HEK293T (cell line): Measurements from ENCODE around the gene CTU1.

Experiments
- CTCF ChIA-PET: fragments of 350-600 bp; formaldehyde crosslinking; extraction: SDS; loops from one replicate; lab custom pipeline; 2021; ENCODE audit warnings: antibody characterized with exemption, inconsistent platforms; lab: Yijun Ruan, JAX
- POLR2A ChIA-PET: fragments of 350-600 bp; formaldehyde crosslinking; extraction: SDS; loops from one replicate; lab custom pipeline; 2020; ENCODE audit warnings: antibody characterized with exemption, inconsistent platforms; lab: Yijun Ruan, JAX
- DNase-seq: peaks from one replicate; pipeline ENCODE4 v3.0.0; 2012; ENCODE audit warnings: mixed read lengths; ENCODE audit errors: extremely low spot score
- ARNT ChIP-seq: fragments of 450-650 bp; IDR thresholded peaks from 2 replicates; pipeline ENCODE4 v1.6.1; 2017; ENCODE audit warnings: mild to moderate bottlenecking
- BHLHE40 ChIP-seq: fragments of 450-650 bp; IDR thresholded peaks from 2 replicates; pipeline ENCODE4 v1.6.1; 2016; ENCODE audit warnings: mild to moderate bottlenecking, moderate library complexity, borderline replicate concordance
- CTBP1 ChIP-seq: fragments of 450-650 bp; IDR thresholded peaks from 2 replicates; pipeline ENCODE4 v1.6.1; 2016; ENCODE audit warnings: borderline replicate concordance
- ELF4 ChIP-seq: fragments of 450-650 bp; IDR thresholded peaks from 2 replicates; pipeline ENCODE4 v1.6.1; 2017; ENCODE audit warnings: antibody characterized with exemption
- FOXA1 ChIP-seq: fragments of 450-650 bp; IDR thresholded peaks from 2 replicates; pipeline ENCODE4 v1.6.1; 2016; ENCODE audit warnings: mild to moderate bottlenecking
- FOXK2 ChIP-seq: fragments of 450-650 bp; IDR thresholded peaks from 2 replicates; pipeline ENCODE4 v1.6.1; 2016; ENCODE audit warnings: mild to moderate bottlenecking
- FOXM1 ChIP-seq: fragments of 450-650 bp; IDR thresholded peaks from 2 replicates; pipeline ENCODE4 v1.6.1; 2017; ENCODE audit warnings: mild to moderate bottlenecking, borderline replicate concordance
- HDGF ChIP-seq: fragments of 450-650 bp; IDR thresholded peaks from 2 replicates; pipeline ENCODE4 v1.6.1; 2017; ENCODE audit warnings: antibody characterized with exemption, borderline replicate concordance
- L3MBTL2 ChIP-seq: fragments of 450-650 bp; conservative IDR thresholded peaks from 2 replicates; pipeline ENCODE4 v1.6.1; 2016; ENCODE audit warnings: mild to moderate bottlenecking
- LEF1 ChIP-seq: fragments of 450-650 bp; IDR thresholded peaks from 2 replicates; pipeline ENCODE4 v1.6.1; 2017; ENCODE audit warnings: mild to moderate bottlenecking, borderline replicate concordance
- NFRKB ChIP-seq: fragments of 450-650 bp; IDR thresholded peaks from 2 replicates; pipeline ENCODE4 v1.6.1; 2016; ENCODE audit warnings: mild to moderate bottlenecking, moderate library complexity
- SP1 ChIP-seq: fragments of 450-650 bp; IDR thresholded peaks from 2 replicates; pipeline ENCODE4 v1.6.1; 2017
- SUZ12 ChIP-seq: fragments of 450-650 bp; IDR thresholded peaks from 2 replicates; pipeline ENCODE4 v1.6.1; 2016; ENCODE audit warnings: mild to moderate bottlenecking
- TARDBP ChIP-seq: fragments of 450-650 bp; IDR thresholded peaks from 2 replicates; pipeline ENCODE4 v1.6.1; 2016
- ZNF384 ChIP-seq: fragments of 450-650 bp; IDR thresholded peaks from 2 replicates; pipeline ENCODE4 v1.6.1; 2016
- TF ChIP-seq, protein P1 (sequence below): fragments of 450-650 bp; IDR thresholded peaks from 2 replicates; pipeline ENCODE4 v1.6.1; 2016

The CTU1 gene

DNA sequence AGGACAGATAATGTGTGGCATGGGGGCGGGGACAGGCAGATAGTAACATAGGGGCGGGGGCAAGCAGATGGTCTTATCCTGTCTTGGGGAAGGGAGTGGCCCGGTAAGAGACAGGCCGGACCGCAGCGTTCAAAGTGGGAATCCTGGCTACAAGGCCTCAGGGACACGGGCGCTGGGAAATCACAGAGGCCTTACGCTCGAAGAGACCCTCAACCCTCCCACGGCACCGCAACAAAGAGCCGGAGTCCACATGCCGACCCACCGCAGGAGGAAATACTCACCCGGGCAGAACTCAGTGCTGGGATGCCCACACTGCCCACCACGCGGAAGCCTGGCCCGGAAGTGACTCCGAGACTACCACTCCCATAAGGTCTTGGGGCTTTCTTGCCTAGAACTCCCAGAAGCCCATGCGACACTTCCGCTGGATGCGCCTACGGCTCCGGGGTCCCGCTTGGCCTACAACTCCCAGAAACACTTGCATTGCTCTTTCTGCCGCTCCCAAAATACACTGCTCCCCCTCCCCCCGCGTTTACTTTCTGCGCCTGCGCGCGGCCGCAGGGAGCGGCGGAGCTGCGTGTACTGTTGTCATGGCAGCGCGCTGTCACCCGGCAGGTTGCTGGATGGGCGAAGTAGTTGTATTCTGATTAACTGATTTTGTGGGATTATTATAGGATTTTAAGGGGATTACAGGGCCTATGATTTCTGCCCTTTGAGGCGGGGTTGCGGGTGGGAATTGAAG is at the start of gene CTU1:
Gene CTU1, minus strand, starts transcription at position 344 of the 739 bp plus-strand sequence. CDS start 3,840 bp downstream, outside the sequence.
- peak; percentile 96 for DNase-seq
- CTCF ChIA-PET, result interaction anchor here (0.9 kb wide), 1 partner anchor 92 kb away, joined by 3 read pairs; no protein-coding TSS in a partner anchor
- POLR2A ChIA-PET, result interaction anchor here (1.0 kb wide), 1 partner anchor 303 kb away, joined by 3 read pairs; no protein-coding TSS in a partner anchor
- TF ChIP-seq SUZ12 (peak; percentile 71), FOXK2 (no peak), ELF4 (peak; percentile 94), ARNT (no peak), L3MBTL2 (no peak)
- TF ChIP-seq, protein P1, sequence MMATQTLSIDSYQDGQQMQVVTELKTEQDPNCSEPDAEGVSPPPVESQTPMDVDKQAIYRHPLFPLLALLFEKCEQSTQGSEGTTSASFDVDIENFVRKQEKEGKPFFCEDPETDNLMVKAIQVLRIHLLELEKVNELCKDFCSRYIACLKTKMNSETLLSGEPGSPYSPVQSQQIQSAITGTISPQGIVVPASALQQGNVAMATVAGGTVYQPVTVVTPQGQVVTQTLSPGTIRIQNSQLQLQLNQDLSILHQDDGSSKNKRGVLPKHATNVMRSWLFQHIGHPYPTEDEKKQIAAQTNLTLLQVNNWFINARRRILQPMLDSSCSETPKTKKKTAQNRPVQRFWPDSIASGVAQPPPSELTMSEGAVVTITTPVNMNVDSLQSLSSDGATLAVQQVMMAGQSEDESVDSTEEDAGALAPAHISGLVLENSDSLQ, result peak; percentile 75

DNA sequence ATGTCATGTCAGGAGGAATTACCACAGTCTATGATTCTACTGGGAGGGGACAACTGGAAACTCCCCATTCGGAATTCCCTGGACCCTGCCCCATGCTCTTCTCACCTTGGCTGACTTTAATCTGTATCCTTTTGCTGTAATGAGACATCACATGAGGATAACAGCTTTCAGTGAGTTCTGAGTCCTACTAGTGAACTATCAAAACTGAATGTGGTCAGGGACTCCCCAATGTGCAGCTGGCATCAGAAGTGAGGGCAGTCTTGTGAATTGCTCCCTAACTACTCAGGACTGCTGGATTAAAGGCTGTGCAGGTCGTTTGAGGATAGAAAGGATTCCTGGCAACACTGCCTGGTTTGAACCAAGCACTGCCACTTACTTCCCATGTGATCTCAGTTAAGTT is 49.1 kb upstream of the CTU1 start:
- POLR2A ChIA-PET, result no interaction called here
- TF ChIP-seq HDGF, result no peak
- TF ChIP-seq TARDBP, result no peak
- no peak for TF ChIP-seq FOXK2
- no peak for TF ChIP-seq BHLHE40
- no peak for TF ChIP-seq ELF4
- no peak for TF ChIP-seq SUZ12
- no peak for TF ChIP-seq FOXA1
- TF ChIP-seq ARNT, result no peak
- no peak for TF ChIP-seq NFRKB
- TF ChIP-seq L3MBTL2, result no peak
- no peak for TF ChIP-seq CTBP1
- TF ChIP-seq, protein P1, result no peak
- no peak for TF ChIP-seq LEF1
- TF ChIP-seq FOXM1, result no peak
- no peak for TF ChIP-seq ZNF384
- TF ChIP-seq SP1, result no peak
- no peak for DNase-seq
- CTCF ChIA-PET, result interaction anchor here (1.1 kb wide), 1 partner anchor 102 kb away, joined by 4 read pairs; no protein-coding TSS in a partner anchor

DNA sequence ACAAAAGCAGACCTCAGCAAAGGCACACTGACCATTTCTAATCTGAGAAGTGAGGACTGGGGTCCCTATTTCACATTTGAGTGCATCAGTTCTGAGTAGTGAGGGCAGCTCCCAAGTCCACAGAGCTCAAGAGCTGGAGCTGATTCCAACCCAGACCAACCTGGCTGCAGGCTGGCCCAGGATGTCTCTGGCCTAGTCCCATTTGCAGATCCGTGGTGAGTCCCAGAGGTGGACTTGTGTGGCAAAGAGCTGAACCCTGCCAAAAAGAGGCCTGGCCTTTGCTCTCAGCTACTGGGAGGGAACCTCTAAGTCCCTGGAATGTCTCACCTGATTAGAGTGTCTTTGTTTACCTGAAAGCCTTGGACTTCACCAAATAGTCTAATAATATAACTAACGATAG is 48.5 kb upstream of the CTU1 start:
- ChIA-PET POLR2A (no interaction called here), CTCF (interaction anchor here (0.6 to 0.7 kb wide), 2 partner anchors 103 to 113 kb away, joined by 3 read pairs; no protein-coding TSS in a partner anchor)
- no peak for TF ChIP-seq CTBP1
- no peak for DNase-seq

DNA sequence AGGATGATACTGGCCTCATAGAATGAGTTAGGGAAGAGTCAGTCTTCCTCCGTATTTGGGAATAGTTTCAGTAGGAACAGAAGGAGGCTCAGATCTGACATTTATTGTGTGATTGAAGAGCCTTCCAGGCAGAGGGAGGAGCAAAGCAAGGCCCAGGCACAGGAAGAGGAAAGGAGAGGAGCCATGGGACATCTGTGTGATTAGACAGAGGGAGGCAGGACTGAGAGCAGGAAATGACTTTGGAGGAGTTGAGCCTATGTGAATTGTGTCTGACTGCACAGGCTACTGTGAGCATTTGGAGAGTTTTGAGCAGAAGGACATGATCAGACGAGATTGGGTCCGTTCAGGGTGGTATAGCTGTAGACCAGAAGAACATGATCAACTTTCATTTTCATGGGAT is 42.4 kb upstream of the CTU1 start:
- TF ChIP-seq LEF1 (no peak), ELF4 (no peak), HDGF (no peak), BHLHE40 (no peak), FOXM1 (no peak), L3MBTL2 (no peak), CTBP1 (no peak), ARNT (no peak), NFRKB (no peak), ZNF384 (no peak), TARDBP (no peak), FOXK2 (no peak)
- TF ChIP-seq, protein P1, result no peak
- CTCF ChIA-PET, result no interaction called here
- POLR2A ChIA-PET, result no interaction called here
- no peak for DNase-seq

DNA sequence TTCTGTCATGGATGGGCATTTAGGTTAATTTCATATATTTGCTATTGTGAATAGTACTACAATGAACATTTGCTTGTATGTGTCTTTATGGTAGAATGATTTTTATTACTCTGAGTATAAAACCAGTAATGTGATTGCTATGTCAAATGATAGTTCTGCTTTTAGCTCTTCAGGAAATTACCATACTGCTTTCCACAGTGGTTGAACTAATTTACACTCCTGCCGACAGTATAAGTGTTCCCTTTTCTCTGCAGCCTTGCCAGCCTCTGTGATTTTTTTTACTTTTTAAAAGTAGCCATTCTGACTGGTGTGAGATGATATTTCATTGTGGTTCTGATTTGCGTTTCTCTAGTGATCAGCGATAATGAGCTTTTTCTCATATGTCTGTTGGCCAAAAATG is 40.4 kb upstream of the CTU1 start:
- no peak for TF ChIP-seq SP1
- no peak for TF ChIP-seq L3MBTL2
- TF ChIP-seq FOXK2, result no peak
- no peak for TF ChIP-seq ARNT
- no peak for TF ChIP-seq BHLHE40
- no peak for TF ChIP-seq ZNF384
- no peak for TF ChIP-seq CTBP1
- TF ChIP-seq FOXA1, result no peak
- TF ChIP-seq ELF4, result no peak
- TF ChIP-seq LEF1, result no peak
- TF ChIP-seq NFRKB, result no peak
- TF ChIP-seq, protein P1, result no peak
- no peak for TF ChIP-seq SUZ12
- TF ChIP-seq FOXM1, result no peak
- no peak for TF ChIP-seq HDGF
- TF ChIP-seq TARDBP, result no peak
- POLR2A ChIA-PET, result no interaction called here
- DNase-seq, result no peak
- CTCF ChIA-PET, result no interaction called here

DNA sequence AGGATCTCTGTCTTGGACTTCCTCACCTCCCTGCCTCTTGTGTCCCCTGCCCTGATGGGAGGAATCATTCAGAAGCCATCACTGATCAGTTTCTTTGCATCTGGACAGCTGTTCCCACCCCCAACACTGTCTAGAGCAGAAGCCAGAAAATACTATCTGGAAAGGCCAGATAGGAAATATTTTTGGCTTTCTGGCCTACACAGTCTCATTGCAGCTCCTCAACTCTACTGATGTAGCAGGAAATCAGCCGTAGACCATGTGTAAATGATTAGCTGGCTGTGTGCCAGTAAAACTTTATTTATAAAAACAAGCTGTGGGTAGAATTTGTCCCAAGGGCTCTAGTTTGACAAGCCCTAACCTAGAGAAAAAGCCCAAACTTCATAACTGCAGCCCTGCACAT is 39.5 kb upstream of the CTU1 start:
- POLR2A ChIA-PET, result no interaction called here
- TF ChIP-seq ARNT (no peak), SP1 (no peak), HDGF (no peak), CTBP1 (no peak), LEF1 (no peak), FOXK2 (no peak), L3MBTL2 (no peak), NFRKB (no peak), ZNF384 (no peak), BHLHE40 (no peak), FOXA1 (no peak), ELF4 (no peak), SUZ12 (no peak), FOXM1 (no peak), TARDBP (no peak)
- TF ChIP-seq, protein P1, result no peak
- no peak for DNase-seq
- CTCF ChIA-PET, result no interaction called here
